H1 (cell line): Measurements from ENCODE around the gene UBE2Q2. TPM values are rescaled to one million over a fixed set of nuclear protein-coding genes. Genes with fewer than 3 reads are reported as not detected.

Source experiments
- CHD1 ChIP-seq: IDR thresholded peaks from 2 replicates; pipeline ENCODE4 v1.6.1; 2012; ENCODE audit warnings: low read depth, low read length, improper control_type of control experiment
- E2F6 ChIP-seq: IDR thresholded peaks from 2 replicates; pipeline ENCODE4 v1.6.1; 2012; ENCODE audit warnings: inconsistent platforms
- HDAC6 ChIP-seq: IDR thresholded peaks from one replicate; pipeline ENCODE4 v1.7.1; 2012; ENCODE audit warnings: low read depth, mild to moderate bottlenecking, inconsistent platforms, low read length, moderate library complexity
- MAX ChIP-seq: IDR thresholded peaks from 2 replicates; pipeline ENCODE4 v1.6.1; 2012; ENCODE audit warnings: inconsistent platforms
- SIN3A ChIP-seq, 2 experiments: IDR thresholded peaks in 1 of 2; conservative IDR thresholded peaks in 1 of 2; 2 replicates each; pipeline ENCODE4 v1.6.1; 2011 to 2012; ENCODE audit warnings: low read length in 2 of 2, improper control_type of control experiment in 1 of 2, low read depth in 1 of 2, mild to moderate bottlenecking in 1 of 2
- SIX5 ChIP-seq: IDR thresholded peaks from 2 replicates; pipeline ENCODE4 v1.6.1; 2011; ENCODE audit warnings: mild to moderate bottlenecking, low read depth, low read length
- SP1 ChIP-seq: IDR thresholded peaks from 2 replicates; pipeline ENCODE4 v1.6.1; 2011; ENCODE audit warnings: low read depth, low read length
- TCF12 ChIP-seq: IDR thresholded peaks from 2 replicates; pipeline ENCODE4 v1.6.1; 2011; ENCODE audit warnings: low read depth, mild to moderate bottlenecking, low read length
- polyA plus RNA-seq, 7 experiments: library from polyadenylated mRNA; depleted of rRNA in 3 of 7; stranded (reverse) in 5 of 7; unstranded in 2 of 7; fragments of >200 nt in 5 of 7; fragments of 200-250 nt in 2 of 7; gene quantifications; 1 replicate in 5 of 7; 2 replicates in 1 of 7; 4 replicates in 1 of 7; pipeline versions ENCODE4 v1.2.1 to v1.2.3, GENCODE V29; 2011 to 2013; ENCODE audit warnings: missing spikeins in 2 of 7, mixed read lengths in 2 of 7
- total RNA-seq: library from RNA; stranded (reverse); fragmentation: NEBNext Ultra II Directional; extraction: Animal tissue kit (Norgen Biotek cat#: 25700); gene quantifications from 2 replicates; pipeline ENCODE4 v1.2.1, GENCODE V29; 2021

Gene UBE2Q2
- total and polyA plus RNA-seq, 2 of the 8 experiments (the other 6 are each of a cell fraction or from before 2014, with no cell fraction given) = 10.1 to 22.7 TPM

GRCh38 chr15:75857886-75858285, 14.6 kb downstream of the UBE2Q2 start (continued):
- TF ChIP-seq HDAC6 (no peak), MAX (no peak), SIN3A (conservative IDR thresholded peaks at IDR 0.05 in 1 of 2, IDR thresholded peaks at IDR 0.05 in 1 of 2; ENCODE audit: low read depth in 1 of 2, low read length in 2 of 2) (no peak), TCF12 (no peak), E2F6 (no peak), SIX5 (no peak), CHD1 (no peak), SP1 (no peak)
